Head of caudate nucleus (tissue), 42 donors: ENCODE measurements around the gene DUSP22.
A peak's percentile ranks its signal among the peaks of the same experiment; 100 is the strongest.
"Not testable (repeated sequence)": the region's sequence is repeated elsewhere in the genome, so short reads cannot be mapped to it uniquely, and the experiment has no call there.

Experiments
- DNase-seq, 42 donors: peaks; one replicate each; pipeline versions ENCODE4 v3.0.0 to v3.0.0-alpha.2; 2020 to 2021; ENCODE audit warnings: mixed read lengths in 7 of 42
- intact Hi-C: fragments of 100-400 bp; cut with DNase I; formaldehyde crosslinking; loops from one replicate; pipeline ENCODE4 v1.15.0; 2022

DUSP22 gene, protein sequence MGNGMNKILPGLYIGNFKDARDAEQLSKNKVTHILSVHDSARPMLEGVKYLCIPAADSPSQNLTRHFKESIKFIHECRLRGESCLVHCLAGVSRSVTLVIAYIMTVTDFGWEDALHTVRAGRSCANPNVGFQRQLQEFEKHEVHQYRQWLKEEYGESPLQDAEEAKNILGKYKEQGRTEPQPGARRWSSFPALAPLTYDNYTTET

DNA sequence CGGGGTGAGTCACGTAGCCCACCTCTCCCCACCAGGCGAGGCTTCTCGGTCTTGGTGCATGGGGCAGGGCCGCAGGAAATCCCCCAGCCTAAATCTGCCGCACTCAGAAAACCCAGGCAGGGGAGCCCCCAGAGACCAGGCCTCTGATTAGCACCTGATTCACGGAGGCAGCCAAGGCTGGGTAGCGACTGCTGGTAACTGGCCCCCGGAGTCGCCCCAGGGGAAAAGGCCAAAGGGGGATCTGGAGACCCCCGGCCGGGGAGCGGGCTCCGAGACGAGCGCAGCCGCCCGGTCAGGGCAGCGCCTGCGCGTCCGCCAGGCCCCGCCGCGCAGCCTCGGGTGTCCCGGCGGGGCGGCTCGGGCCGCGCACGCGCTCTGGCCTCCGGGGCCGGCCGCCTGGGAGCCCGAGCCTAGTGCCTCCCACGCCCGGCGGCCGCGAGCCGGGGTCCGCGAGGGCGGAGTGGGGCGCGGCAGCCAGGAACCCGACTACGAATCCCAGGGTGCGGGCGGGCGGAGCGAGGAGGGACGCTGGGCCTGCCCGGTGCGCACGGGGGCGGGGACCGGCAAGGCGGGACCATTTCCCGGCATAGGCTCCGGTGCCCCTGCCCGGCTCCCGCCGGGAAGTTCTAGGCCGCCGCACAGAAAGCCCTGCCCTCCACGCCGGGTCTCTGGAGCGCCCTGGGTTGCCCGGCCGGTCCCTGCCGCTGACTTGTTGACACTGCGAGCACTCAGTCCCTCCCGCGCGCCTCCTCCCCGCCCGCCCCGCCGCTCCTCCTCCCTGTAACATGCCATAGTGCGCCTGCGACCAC lies at the start of gene DUSP22:
TSS of gene DUSP22 (plus strand) at position 791 of the 809 bp plus-strand sequence. CDS start 53 bp downstream, outside the sequence.
- DNase-seq: peak; percentile 59 to 92 (median 82)
- intact Hi-C loops: no loop called here

GRCh38 chr6:246352-246751 lies 45.9 kb upstream of the DUSP22 start:
- intact Hi-C loops: no loop called here
- no peak for DNase-seq

DNA sequence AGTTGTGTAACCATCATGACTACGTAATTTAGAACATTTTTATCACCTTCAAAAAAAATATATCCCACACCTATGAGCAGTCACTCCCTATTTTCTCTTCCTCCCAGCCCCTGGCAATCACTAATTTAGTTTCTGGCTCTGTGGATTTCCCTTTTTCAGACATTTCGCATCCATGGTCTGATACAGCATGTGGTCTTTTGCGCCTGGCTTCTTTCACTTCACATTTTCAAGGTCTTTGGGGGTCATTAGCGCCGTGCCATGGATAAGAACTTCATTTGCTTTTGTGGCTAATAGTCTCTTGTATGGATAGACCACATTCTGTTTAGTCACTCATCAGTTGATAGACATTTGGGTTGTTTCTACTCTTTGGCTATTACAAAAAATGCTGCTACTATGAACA lies 44.9 kb upstream of the DUSP22 start:
- DNase-seq: no peak
- intact Hi-C loops: no loop called here

GRCh38 chr6:248046-248445 lies 44.2 kb upstream of the DUSP22 start:
- not testable (repeated sequence) for DNase-seq

DNA sequence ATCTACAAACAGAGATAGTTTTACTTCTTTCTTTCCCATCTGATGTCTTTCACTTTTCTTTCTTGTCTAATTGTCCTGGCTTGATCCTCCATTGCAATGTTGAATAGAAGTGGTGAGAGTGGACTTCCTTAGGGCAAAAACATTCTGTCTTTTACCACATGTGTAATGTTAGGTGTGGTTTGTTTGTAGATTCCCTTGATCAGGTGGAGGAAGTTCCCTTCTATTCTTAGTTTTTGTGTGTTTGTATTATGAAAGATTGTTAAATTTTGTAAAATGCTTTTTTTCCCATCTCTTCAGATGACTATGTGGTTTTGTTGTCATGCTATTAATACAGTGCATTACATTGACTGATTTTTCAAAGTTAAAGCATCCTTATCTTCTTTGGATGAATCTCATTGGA lies 41.6 kb upstream of the DUSP22 start:
- intact Hi-C loops: no loop called here

More at GRCh38 chr6:248046-248445, 44.2 kb upstream of the DUSP22 start:
- intact Hi-C loops: not testable (repeated sequence)

GRCh38 chr6:251920-252319 lies 40.4 kb upstream of the DUSP22 start:
- DNase-seq: peak in 2 of 42 donors; percentile 15 to 35
- intact Hi-C loops: no loop called here

More for the DNA sequence above, 41.6 kb upstream of the DUSP22 start:
- no peak for DNase-seq

GRCh38 chr6:252775-253535 lies 39.3 kb upstream of the DUSP22 start:
- no peak for DNase-seq
- intact Hi-C loops: no loop called here

DNA sequence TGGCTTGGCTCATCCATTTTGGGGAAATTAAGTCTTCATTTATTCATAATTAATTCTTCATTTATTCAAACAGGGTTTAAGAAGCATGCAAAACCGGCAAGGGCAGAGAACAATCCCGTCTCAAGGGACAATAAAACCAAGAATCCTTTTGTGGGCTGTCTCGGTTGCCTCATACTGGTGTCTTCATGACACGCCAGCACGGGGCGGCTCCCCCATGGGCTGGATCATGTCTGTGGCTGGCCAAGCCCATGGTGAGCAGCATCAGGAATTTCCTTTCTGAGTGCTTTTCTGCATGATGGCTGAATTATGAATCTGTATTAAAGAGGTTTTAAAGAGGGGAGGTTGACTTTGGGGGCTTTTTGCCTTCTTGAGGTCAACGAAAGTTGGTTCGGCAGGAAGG lies 38.3 kb upstream of the DUSP22 start:
- intact Hi-C loops: no loop called here
- no peak for DNase-seq

GRCh38 chr6:255041-255750 lies 37.1 kb upstream of the DUSP22 start:
- no peak for DNase-seq
- intact Hi-C loops: no loop called here

- intact Hi-C loops: no loop called here
Measured at GRCh38 chr6:255751-256083, 36.6 kb upstream of the DUSP22 start.

GRCh38 chr6:256169-256568 lies 36.1 kb upstream of the DUSP22 start:
- intact Hi-C loops: no loop called here
- no peak for DNase-seq

More at GRCh38 chr6:255751-256083, 36.6 kb upstream of the DUSP22 start:
- DNase-seq: no peak

- intact Hi-C loops: no loop called here
- DNase-seq: peak in 34 of 42 donors; percentile 6 to 87 (median 50)
Measured at GRCh38 chr6:257031-257725, 35.1 kb upstream of the DUSP22 start.

DNA sequence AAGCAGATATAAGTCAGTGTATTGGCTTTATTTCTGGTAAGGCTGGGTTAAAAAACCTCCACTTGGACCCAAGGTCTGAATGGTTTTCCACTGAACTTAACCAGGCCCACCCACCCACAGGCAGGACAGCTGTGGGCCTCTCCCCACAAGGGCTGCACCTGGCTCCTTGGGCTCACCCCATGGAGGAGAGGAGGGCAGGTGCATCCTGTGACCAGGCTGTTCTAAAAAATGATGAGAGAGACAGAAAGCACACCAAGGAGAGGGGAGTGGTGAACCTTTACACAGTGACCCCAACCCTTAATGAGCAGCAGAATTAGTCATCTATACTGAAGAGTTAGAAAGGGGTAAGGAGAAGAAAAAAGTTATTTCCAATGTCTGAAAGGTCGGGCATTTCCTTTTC lies 34.5 kb upstream of the DUSP22 start:
- intact Hi-C loops: no loop called here

DNA sequence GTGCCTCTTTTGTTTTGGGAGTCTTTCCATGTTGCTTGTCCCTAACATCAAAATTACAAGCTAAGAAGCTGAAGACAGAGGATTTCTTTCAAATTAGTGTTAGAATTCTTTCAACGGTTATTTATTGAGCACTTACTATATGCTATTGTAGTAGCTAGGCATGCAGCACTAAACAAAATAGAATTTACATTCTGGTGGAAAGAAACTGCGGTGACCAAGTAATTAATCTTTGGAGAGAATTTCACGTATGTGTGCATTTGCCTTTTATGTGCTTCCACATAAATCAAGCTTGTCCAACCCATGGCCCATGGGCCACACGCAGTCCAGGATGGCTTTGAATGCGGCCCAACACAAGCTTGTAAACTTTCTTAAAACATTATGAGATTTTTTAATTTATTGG lies 33.0 kb upstream of the DUSP22 start:
- DNase-seq: no peak
- intact Hi-C loops: no loop called here

More for the DNA sequence above, 34.5 kb upstream of the DUSP22 start:
- DNase-seq: no peak

DNA sequence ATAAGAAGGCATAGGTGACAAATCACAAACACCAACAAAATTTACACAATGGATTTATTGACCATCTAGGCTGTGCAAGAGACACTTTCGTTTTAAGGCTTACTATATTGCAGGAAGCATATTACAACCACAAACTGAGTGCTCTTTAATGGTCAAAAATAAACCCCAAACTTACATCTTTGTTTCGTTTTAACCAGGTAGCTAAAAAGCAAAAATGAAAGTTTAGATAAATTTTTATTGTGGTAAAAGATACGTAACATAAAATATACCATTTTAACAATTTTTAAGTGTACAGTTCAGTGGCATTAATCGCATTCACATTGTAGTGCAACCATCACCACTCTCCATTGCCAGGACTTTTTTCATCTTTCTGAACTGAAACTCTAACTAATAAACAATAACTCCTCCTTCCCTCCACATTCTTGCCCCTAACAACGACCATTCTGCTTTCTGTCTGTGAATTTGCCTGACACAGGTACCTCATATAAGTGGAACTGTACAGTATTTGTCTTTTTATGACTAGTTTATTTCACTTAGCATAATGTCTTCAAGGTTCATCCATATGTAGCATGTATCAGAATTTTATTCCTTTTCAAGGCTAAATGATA lies 32.3 kb upstream of the DUSP22 start:
- intact Hi-C loops: no loop called here
- DNase-seq: no peak

- DNase-seq: no peak
- intact Hi-C loops: no loop called here
Measured at GRCh38 chr6:264626-265025, 27.7 kb upstream of the DUSP22 start.

GRCh38 chr6:268394-268935 lies 23.8 kb upstream of the DUSP22 start:
- intact Hi-C loops: no loop called here
- DNase-seq: no peak

GRCh38 chr6:273551-274058 lies 18.7 kb upstream of the DUSP22 start:
- intact Hi-C loops: no loop called here
- DNase-seq: no peak
